Neural progenitor cell (in vitro differentiated cells): Measurements from ENCODE around the gene ARIH1.

Experiments used
- CTCF ChIP-seq: fragments of 200-600 bp; sonication (generic); IDR thresholded peaks from 2 replicates; pipeline ENCODE4 v1.5.1; 2017; ENCODE audit warnings: antibody characterized with exemption, mild to moderate bottlenecking
- EZH2 ChIP-seq: fragments of 200-600 bp; sonication (generic); IDR thresholded peaks from 2 replicates; pipeline ENCODE4 v1.6.1; 2017; ENCODE audit warnings: antibody characterized with exemption, mild to moderate bottlenecking, moderate library complexity

GRCh38 chr15:72474912-72475628, 940 bp downstream of the ARIH1 start:
- TF ChIP-seq EZH2 (no peak), CTCF (no peak)
